Measurements from ENCODE around the gene GRM7.

- TF ChIP-seq CTCF (IDR thresholded peaks at IDR 0.05) (no peak), POLR2A (IDR thresholded peaks at IDR 0.05) (no peak), POLR2AphosphoS5 (IDR thresholded peaks at IDR 0.05) (no peak), EP300 (IDR thresholded peaks at IDR 0.05) (no peak)
These were observed 55.0 kb downstream of the GRM7 start for GRCh38 chr3:6915898-6916297.
